ENCODE results near the gene BCAM. TPM values are rescaled to one million over a fixed set of nuclear protein-coding genes. Genes with fewer than 3 reads are reported as not detected.
"Not testable (repeated sequence)": the region's sequence is repeated elsewhere in the genome, so short reads cannot be mapped to it uniquely, and the experiment has no call there.

BCAM gene
- total RNA-seq, 1 experiment from 2014 or later, result 30.0 TPM

DNA sequence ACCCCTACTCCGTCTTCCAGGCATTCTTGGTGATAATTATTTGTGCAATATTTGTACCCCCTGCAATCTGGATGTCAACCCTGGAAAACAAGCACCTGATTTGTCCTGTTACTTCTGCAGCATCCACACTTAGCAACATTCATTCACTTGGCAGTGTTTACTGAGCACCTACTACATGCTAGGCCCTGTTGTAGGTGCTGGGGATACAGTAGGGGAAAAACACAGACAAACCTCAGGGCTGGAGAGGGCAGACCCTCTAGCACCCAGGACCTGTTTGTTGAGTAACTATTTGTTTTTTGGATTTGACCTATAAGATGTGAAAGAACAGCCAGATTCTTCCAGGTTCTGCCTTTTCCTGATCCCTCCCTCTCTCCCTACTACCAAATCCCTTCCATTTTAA, 46.7 kb downstream of the BCAM start:
- no peak for DNase-seq
- Mint-ChIP-seq H3K27ac (ENCODE audit: unreplicated experiment) (no peak overlapping the region), H3K4me1 (ENCODE audit: low read depth, unreplicated experiment) (peaks cover 39% of the 10 kb centered on the region), H3K4me3 (ENCODE audit: low read depth, unreplicated experiment) (no peak overlapping the region), H3K9me3 (ENCODE audit: low read depth, unreplicated experiment) (no peaks in the 10 kb centered on the region), H3K27me3 (ENCODE audit: unreplicated experiment) (no peaks in the 10 kb centered on the region), H3K36me3 (ENCODE audit: insufficient read depth, unreplicated experiment) (peaks cover 40% of the 10 kb centered on the region)
- BruUV-seq (replicated peaks), result no TSS peak
- CTCF ChIA-PET, result no interaction called here
- no peak for TF ChIP-seq CTCF (IDR thresholded peaks at IDR 0.05; ENCODE audit: unreplicated experiment)
- intact Hi-C loops (cut with micrococcal nuclease; ENCODE audit: unreplicated experiment), result no loop called here

DNA sequence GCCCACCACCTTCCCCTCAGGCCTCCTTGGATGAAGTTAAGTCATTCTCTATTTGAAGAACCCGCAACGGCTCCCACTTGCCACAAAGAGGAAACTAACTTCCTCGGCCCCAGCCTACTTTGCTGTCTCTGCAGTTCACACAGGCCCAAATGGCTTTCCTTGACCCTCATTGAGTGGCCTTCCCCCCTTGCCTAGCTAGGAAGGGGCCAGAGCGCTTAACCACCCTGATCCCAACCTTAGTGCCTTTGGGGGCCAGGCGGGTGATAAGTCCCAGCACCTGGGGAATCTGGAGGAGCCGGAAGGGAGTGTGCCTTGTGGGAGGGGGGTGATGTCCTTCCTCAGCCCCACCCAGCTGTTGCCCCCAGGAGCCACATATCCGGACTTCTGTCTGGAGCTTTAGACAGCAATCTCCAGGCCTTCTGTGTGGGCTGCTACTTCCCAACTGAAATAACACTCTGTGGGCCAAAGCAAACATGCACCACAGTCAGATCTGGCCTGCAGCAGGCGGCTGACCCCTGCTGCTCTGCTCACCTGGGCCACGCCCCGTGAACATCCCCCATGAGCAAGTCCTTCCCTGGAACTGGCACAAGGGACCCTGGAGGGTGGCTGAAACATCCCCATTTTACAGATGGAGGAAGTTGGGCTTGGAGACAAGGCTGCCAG, 47.6 kb downstream of the BCAM start:
- Mint-ChIP-seq H3K4me3 (ENCODE audit: low read depth, unreplicated experiment) (no peak overlapping the region), H3K27me3 (ENCODE audit: unreplicated experiment) (no peaks in the 10 kb centered on the region), H3K27ac (ENCODE audit: unreplicated experiment) (no peak overlapping the region), H3K36me3 (ENCODE audit: insufficient read depth, unreplicated experiment) (peaks cover 43% of the 10 kb centered on the region), H3K9me3 (ENCODE audit: low read depth, unreplicated experiment) (no peaks in the 10 kb centered on the region), H3K4me1 (ENCODE audit: low read depth, unreplicated experiment) (peaks cover 39% of the 10 kb centered on the region)
- no TSS peak for BruUV-seq (replicated peaks)
- no peak for DNase-seq
- CTCF ChIA-PET, result no interaction called here
- no peak for TF ChIP-seq CTCF (IDR thresholded peaks at IDR 0.05; ENCODE audit: unreplicated experiment)
- intact Hi-C loops (cut with micrococcal nuclease; ENCODE audit: unreplicated experiment), result no loop called here

DNA sequence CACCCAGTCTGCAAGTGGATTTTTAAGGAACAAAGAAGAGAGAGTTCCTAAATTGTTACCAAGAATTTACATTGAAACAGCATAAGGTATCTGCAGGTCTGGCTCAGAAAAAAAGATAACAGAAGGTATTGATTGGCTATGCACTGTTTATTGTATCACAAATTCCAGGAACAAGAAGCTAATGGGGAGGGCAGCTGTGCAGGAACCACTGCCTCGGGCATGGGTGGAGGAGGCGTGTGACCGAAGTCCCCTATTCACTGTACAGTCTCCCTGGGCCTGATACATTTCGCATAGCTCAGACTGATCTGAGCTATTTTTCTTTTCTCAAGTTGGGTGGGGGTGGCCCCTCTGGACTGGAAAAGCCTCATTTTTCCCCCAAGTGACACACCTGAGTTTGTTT, 48.9 kb downstream of the BCAM start:
- peaks cover 39% of the 10 kb centered on the region for H3K4me1 Mint-ChIP-seq (ENCODE audit: low read depth, unreplicated experiment)
- peaks cover 48% of the 10 kb centered on the region for H3K36me3 Mint-ChIP-seq (ENCODE audit: insufficient read depth, unreplicated experiment)
- intact Hi-C loops (cut with micrococcal nuclease; ENCODE audit: unreplicated experiment), result no loop called here
- no peak overlapping the region for H3K4me3 Mint-ChIP-seq (ENCODE audit: low read depth, unreplicated experiment)
- no peaks in the 10 kb centered on the region for H3K9me3 Mint-ChIP-seq (ENCODE audit: low read depth, unreplicated experiment)
- CTCF ChIA-PET, result interaction anchor here (0.7 to 0.9 kb wide), 3 partner anchors 10 to 235 kb away, joined by 3 to 4 read pairs (median 3); partner anchors contain the start of genes PPP1R37 and TOMM40
- DNase-seq, result peak; percentile 33
- TF ChIP-seq CTCF (IDR thresholded peaks at IDR 0.05; ENCODE audit: unreplicated experiment), result no peak
- no peak overlapping the region for H3K27ac Mint-ChIP-seq (ENCODE audit: unreplicated experiment)
- BruUV-seq (replicated peaks), result no TSS peak
- no peaks in the 10 kb centered on the region for H3K27me3 Mint-ChIP-seq (ENCODE audit: unreplicated experiment)

- H3K36me3 Mint-ChIP-seq (ENCODE audit: insufficient read depth, unreplicated experiment), result peaks cover 54% of the 10 kb centered on the region
- intact Hi-C loops (cut with micrococcal nuclease; ENCODE audit: unreplicated experiment); H3K27me3 Mint-ChIP-seq (ENCODE audit: unreplicated experiment): not testable (repeated sequence)
These were observed 52.7 kb downstream of the BCAM start for GRCh38 chr19:44861576-44861975.

GRCh38 chr19:44863990-44864389, 55.1 kb downstream of the BCAM start:
- no peaks in the 10 kb centered on the region for H3K27me3 Mint-ChIP-seq (ENCODE audit: unreplicated experiment)
- no peak for DNase-seq
- peaks cover 3% of the 10 kb centered on the region for H3K4me1 Mint-ChIP-seq (ENCODE audit: low read depth, unreplicated experiment)
- no peaks in the 10 kb centered on the region for H3K9me3 Mint-ChIP-seq (ENCODE audit: low read depth, unreplicated experiment)
- intact Hi-C loops (cut with micrococcal nuclease; ENCODE audit: unreplicated experiment), result no loop called here
- peaks cover 57% of the 10 kb centered on the region for H3K36me3 Mint-ChIP-seq (ENCODE audit: insufficient read depth, unreplicated experiment)
- H3K27ac Mint-ChIP-seq (ENCODE audit: unreplicated experiment), result no peak overlapping the region
- no TSS peak for BruUV-seq (replicated peaks)
- no peak overlapping the region for H3K4me3 Mint-ChIP-seq (ENCODE audit: low read depth, unreplicated experiment)
- CTCF ChIA-PET, result no interaction called here
- no peak for TF ChIP-seq CTCF (IDR thresholded peaks at IDR 0.05; ENCODE audit: unreplicated experiment)

More at GRCh38 chr19:44861576-44861975, 52.7 kb downstream of the BCAM start:
- H3K4me3 Mint-ChIP-seq (ENCODE audit: low read depth, unreplicated experiment); DNase-seq; H3K9me3 Mint-ChIP-seq (ENCODE audit: low read depth, unreplicated experiment): not testable (repeated sequence)
- CTCF ChIA-PET, result interaction anchor here (0.7 kb wide), 1 partner anchor 285 kb away, joined by 3 read pairs; no protein-coding TSS in a partner anchor
- TSS peak; percentile 5 for BruUV-seq (replicated peaks)
- H3K27ac Mint-ChIP-seq (ENCODE audit: unreplicated experiment), result peak overlapping the region; percentile 39
- H3K4me1 Mint-ChIP-seq (ENCODE audit: low read depth, unreplicated experiment), result peaks cover 26% of the 10 kb centered on the region
